GM21576 (cell line): ENCODE results near the gene TMEM208.
A peak's percentile ranks its signal among the peaks of the same experiment; 100 is the strongest.

Experiments used
- ATAC-seq: cut with Tn5 transposase; IDR thresholded peaks from one replicate; pipeline ENCODE4 v1.9.1; 2021; ENCODE audit warnings: mild to moderate bottlenecking, moderate library complexity; ENCODE audit not compliant: unreplicated experiment

The TMEM208 gene

DNA sequence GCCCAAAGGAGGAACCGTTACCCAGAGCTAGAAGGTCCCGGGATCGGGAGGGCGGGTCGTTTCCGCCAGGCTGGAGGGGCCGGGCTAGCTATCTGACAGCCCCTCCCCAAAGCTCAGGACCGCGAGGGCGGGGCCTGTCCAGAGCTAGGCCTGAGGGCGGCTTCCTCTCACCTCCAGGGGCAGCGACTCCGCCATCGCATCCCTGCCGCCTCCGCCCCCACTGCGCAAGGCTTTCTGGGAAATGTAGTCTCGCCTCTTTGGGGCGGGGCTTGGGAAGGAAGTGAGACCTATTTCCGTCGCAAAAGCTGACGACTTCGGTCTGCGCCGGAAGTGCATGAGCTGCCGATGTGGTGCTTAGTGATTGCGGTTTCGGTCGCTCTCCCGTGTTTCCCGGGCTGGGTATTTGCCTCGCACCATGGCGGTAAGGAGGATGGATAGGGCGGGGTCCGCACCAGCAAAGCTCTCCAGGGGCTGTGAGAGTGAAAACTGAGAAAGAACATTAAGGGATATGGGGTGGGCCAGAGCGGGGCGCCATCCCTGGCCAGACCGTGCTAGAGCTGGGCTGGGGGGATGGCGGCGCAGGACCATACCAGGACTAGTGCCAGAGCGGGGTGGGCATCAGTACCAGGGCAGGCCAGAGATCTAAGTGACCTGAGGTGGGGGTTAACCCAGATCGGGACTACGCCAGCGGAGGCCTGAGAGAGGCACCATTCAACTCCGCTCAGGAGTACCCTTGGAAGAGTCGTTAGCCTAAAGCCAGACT is at the start of gene TMEM208:
Gene TMEM208, plus strand, starts transcription at position 327 of the 763 bp plus-strand sequence. Its CDS starts 89 bp downstream, at position 416.
- peak; percentile 88 for ATAC-seq

DNA sequence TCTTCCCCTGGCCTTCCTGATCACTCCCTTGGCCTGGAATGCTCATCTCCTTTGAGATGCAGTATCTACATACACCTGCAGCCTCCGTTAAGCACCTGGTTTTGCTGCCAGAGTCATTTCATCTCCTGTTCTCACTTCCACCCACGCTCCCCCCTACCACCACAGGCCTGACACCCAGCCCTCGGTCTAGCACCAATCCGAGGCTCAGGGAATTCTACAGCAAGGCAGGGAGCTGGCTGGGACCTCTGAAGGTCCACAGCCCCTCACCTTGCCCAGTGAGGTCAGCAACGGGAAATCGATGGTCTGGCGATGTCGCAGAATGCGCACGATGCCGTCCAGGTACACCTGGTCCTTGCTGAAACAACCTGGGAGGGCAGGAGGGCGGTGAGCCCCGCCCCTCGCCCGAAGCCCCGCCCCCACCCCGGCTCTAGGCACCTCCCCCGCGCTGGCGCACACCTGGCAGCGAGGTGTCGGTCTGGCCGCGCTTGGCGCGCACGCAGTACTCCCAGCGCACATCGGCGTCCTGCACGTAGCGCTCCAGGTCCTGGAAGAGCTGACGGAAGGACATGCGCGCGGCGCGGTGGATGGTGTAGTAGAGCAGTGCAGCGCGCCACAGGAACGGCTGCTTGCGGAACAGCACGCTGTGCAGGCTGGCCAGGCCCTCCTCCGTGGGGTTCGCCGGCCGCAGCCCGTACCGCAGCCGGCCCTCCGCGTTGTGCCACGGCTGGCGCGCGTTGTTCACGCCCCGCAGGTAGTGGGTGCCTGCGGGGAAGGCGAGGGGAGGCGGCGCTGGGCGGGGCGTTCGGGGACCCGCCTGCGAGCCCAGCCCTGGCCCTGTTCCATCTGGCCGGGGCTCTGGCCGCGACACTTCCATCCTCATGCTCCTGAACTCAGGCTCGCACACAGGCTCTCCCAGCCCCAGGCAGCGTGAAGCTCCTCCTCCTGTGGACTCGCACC is 48.9 kb upstream of the TMEM208 start:
- ATAC-seq = no peak

DNA sequence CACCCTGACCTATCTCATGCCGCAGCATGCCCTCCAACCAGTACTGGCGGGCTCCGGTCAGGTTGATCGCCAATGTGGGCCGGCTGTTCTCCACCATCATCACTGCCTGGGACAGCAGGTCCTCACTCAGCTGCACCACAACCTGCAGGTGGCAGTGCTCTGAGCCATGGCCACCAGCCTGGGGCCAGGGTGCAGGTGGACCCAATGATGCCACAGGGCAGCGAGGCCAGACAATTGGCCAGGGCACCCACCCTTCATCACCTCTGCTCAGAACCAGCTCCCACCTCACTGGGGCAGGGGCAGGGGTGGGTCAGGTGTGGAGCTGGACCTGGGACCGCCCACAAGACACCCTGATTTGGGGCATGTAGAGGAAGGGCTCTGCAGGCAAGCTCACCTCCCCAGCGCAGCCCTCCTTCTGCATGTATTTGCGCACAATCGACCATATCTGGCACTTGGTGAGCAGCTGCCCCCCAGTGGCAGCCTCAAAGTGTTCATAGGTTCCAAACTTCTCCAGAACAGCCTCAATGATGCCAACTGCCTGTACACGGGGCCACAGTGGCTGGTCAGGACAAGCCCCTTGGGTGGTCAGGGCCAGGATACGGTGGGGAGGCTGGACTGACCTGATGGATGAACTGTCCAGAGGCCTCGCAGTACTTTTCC is 47.4 kb upstream of the TMEM208 start:
- no peak for ATAC-seq

DNA sequence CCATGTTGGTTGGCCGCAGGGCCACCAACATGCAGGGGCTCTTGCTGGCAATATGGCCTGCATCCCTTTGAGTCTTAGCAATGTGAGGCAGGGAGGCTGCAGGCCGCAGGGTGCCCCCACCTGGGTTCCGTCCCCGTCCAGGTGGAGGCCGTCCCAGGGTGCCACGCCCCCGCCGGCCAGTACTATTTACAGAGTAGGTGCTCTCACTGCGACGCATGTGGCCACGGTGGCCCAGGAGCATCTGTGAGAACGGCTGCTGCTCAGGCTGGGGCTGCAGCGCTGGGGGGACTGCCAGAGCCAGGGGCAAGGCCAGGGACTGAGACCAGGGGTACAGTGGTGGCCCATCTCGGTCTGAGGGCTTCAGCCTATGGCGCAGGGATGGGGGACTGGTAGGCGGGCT is 46.8 kb upstream of the TMEM208 start:
- ATAC-seq = no peak

DNA sequence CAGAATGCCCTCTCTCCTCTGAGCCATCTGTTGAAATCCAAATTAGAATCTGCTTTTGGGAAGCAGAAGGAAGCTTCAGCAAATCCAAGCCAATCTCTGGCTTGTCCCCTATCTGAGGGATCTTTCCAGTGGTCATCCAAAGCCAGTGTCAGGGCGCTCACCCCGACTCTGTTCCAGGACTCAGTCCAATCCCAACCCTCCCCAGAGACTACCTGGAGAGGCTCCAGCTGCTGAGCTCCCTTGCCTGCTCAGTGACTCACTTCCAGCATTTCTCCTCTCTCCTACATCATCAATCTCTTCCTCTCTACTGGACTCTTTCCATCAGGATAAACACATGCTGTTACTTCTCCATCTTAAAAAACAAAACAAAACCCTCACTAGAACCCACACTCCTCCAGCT is 45.6 kb upstream of the TMEM208 start:
- no peak for ATAC-seq

DNA sequence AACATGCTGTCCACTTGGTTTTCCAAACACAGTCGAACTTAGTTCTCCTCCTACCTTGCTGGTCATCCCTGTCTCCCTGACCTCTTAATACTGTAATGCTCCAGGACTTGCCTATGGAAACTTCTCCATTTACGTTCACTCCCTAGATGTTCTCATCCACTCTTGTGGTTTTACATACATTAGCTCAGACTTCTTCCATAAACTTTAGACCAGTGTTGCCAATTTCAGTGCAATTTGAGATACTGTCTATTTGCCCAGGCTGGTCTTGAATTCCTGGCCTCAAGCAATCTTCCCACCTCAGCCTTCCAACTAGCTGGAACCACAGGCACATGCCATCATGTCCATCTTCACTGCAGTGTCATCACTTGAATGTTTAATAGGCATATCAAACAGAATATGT is 44.6 kb upstream of the TMEM208 start:
- ATAC-seq = no peak

DNA sequence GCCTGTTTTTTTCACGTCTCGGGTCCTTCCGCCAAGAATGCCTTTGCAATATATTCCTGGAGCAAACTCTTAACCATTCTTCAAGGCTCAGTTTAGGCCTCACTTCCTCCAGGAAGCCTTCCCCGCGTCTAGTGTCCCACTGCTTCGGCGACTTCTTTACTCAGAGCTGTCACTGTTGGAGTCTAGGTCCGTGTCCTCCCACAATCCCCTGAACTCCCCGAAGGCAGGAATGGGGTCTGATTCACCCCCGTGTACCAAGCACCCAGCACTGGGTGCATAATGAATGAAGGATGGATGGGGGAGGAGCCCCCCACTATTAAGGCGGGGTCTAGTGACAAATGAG is 43.7 kb upstream of the TMEM208 start:
- ATAC-seq = peak; percentile 1

DNA sequence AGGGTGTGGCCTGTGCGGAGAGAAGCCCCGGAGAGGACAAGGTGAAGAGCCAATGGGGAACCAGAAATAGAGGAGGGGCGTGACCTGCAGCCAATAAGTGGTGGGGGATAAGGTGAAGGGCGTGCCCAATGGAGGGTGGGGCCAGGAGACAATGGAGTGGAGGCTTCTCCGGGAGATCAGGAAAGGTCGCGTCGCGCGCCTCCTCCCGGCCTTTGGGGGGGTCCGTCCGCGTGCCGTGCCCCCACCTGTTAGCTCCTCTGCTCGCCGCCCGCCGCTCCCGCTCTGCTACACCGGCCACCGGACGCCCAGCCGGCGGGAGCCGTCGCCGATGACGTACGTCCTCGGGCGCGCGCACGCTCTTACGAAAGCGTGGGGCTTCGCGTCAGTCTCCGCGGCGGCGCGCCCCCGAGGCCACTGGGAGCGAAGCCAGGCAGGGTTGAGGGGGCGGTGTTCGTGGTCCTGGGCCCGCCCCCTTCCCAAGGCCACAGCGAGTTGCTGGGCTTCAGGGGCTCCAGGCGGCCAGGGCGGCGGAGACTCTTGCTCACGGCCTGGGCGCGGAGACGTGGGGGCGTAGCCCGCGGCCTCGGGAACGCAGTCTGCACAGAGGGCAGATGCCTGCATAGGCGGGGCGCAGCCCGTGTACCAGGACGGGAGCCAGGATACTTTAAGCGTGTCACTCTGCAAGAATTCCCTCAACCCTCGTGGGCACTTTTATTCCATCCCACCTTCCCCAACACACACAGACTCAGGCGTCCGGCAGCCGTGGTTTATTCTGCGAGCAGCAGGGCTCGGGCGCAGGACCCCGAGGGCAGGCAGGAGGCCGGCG is 43.1 kb upstream of the TMEM208 start, which contains the start of gene MATCAP1:
Gene MATCAP1, minus strand, starts transcription at position 337 of the 826 bp plus-strand sequence. CDS start 3,353 bp downstream, outside the sequence.
- peak; percentile 92 for ATAC-seq

DNA sequence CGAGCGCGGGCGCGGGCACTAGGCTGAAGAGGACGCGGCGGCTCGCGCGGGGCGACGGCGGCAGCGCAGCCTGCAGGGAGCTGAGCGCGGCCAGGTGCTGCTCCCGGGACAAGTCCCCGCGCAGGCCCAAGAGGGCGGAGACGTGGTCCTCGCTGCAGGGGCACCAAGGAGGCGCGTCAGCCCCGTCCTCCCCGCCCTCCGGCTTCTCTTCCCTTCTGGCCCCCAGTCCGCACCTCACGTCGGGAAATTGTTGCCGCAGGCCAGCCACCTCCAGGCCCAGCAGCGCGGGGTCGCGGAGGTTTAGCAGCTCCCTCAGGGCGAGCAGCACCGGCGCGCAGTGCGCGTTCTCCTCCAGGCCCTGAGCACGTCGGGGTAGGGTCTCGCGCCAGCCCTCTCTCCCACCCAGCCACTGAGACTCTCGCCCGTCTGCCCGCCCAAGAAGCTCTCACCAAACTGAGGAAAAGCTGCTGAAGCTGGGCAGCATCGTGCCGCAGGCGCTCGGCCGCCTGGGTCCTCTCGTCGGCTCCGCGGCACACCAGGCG is 42.4 kb upstream of the TMEM208 start:
- no peak for ATAC-seq

DNA sequence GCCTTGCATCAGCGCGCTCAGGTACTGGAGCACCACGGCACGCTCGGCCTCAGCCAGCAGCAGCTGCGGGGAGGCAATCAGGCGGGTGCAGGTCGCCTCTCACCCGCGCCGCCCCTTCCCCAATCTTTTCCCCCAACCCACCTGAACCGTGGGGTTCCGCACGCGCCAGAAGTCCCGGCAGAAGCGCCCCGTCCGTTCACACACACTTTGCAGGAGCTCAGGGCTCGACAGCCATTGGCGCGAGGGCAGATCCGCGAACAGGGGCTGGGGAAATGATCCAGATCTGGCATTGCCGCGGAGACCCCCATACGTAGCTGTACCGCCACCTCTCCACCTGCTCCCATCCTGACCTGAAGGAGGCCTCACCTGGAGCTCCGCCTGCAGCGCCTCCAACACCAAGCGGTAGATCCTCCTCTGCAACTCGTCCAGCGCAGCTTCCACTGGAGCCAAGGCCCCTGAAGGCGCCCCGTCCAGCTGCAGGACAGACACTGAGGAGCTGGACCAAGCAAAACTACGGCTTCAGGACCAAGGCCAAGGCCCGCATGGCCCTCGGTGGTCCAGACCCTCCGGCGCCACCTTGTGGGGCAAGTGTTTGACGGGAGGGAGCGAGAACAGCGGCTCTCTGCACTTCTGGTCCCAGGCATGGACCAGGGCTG is 41.8 kb upstream of the TMEM208 start:
- no peak for ATAC-seq

DNA sequence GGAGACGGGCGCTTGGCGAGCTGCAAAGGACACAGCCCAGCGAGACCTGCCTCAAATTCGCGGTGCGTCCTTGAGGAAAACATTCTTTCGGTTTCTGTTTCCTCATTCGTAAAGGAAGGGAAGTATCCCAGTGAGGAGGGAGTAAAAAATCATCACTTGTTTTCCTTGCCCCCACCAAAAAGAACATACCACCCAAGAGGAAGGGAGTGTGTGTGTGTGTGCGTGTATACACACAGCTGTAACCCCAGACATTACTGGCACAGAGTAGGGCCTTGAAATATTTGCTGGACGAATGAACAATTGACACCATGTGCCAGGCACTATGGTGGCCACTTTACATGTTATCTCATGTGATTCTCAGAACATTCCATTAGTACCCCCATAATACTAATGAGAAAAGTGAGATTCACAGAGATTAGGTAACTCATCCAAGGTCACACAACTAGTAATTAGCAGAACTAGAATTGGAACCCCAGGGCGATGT is 41.2 kb upstream of the TMEM208 start:
- no peak for ATAC-seq

DNA sequence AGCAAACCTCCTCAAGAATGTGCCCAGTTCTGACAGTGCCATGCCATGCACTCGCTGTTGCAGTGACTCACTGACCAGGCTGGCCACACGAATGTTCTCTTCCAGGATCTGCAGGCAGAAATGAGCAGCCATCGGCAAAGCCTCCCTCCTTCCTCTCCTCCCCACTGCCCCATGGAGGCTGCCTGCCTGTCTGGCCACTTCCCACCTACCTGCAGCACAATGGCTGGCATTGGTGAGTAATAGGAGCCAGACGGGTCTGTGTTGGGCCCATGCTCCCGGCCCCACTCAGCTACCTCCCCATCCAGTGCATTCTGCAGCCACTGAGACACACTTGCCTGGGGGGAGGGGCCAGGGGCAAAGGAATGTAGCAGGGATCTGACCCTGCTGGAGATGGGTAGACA is 40.4 kb upstream of the TMEM208 start:
- ATAC-seq = no peak

DNA sequence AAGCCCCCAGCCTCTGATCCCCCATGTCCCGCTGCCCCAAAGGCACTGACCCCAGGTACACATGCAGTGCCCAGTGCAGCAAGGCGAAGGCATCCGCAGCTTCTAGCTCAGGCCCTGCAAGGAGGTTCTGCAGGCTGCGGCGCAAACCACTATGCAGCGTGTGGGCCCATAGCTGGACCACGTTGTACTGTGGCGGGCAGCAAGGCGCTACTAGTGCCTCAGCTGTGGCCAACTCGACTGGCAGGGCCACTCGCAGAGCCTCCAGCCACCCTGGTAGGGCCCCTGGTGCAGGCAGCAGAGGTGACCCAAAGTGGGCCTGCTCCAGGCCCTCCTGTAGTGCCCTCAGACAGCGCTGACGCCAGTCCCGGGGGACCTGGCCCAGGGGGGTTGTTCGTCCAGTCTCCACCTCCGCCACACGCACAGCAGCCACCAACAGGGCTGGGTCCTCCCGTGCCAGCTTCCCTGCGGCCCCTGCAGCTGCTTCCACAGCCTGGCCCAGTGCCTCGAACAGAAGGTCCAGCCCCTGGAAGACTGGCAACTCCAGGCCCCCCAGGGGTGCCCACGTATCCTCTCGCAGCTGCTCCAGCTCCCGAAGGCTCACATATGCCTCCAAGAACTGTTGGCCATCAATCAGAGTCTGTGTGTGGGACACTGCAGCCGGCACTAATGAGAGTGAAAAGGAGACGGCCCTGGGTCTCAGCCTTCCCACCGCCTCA is 39.6 kb upstream of the TMEM208 start:
- no peak for ATAC-seq

DNA sequence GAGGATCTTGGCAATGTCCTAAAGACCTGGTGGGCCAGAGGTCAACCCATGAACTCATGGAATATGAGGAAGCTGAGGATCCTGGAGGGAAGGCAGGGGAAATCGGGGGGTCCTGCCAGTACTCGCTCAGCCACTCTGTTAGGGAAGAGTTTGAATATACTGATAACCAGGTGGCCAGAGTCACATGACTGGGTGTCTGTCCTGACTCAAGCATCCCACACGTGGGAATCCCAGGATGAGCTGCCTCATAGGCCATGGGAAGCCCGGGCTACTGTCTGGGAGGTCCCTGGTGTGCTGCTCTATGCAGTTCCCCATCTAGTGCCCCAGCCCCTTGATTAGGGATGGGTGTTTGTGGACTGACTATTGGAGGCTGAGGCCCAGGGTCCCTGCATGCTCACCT is 38.6 kb upstream of the TMEM208 start:
- no peak for ATAC-seq

DNA sequence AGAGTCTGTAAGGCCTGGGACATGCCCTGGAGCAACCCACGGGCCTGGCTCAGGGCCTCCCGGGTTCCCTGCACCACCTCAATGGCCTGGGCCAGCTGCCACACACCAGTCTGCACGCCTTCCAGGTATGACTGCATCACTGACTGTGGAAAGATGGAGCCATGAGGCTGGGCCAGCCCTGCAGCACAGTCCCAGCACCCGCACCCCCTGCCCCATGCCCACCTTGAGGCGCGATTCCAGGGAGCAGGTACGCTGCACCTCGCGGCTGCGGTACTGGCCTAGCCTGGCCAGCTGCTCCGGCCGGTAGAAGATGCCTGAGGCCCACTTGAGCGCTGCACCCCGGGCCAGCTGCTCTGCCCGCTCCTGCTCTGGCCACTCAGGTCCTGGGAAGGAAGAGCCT is 38.1 kb upstream of the TMEM208 start:
- no peak for ATAC-seq

DNA sequence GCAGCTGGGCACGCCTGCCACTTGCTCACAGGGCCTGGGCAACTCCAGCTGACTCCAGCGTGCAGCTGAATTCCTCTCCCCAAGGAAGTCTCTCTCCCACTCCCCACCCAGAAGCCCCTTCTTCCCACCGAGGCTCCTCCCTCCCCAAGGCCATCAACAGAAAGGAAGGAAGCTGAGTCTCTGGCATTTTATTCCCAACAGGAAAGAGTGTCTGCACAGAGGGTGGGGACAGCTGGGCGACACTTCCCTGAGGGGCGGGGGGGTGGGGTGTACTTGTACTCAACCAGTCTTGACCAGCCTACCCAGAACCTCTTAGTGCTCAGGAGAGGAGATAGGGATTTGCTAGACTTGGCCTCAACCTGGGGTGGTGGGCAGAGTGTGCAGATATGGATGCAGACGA is 36.9 kb upstream of the TMEM208 start, which contains the start of gene EXOC3L1:
Gene EXOC3L1, minus strand, starts transcription at position 96 of the 400 bp plus-strand sequence. CDS start 460 bp downstream, outside the sequence.
- ATAC-seq = no peak

DNA sequence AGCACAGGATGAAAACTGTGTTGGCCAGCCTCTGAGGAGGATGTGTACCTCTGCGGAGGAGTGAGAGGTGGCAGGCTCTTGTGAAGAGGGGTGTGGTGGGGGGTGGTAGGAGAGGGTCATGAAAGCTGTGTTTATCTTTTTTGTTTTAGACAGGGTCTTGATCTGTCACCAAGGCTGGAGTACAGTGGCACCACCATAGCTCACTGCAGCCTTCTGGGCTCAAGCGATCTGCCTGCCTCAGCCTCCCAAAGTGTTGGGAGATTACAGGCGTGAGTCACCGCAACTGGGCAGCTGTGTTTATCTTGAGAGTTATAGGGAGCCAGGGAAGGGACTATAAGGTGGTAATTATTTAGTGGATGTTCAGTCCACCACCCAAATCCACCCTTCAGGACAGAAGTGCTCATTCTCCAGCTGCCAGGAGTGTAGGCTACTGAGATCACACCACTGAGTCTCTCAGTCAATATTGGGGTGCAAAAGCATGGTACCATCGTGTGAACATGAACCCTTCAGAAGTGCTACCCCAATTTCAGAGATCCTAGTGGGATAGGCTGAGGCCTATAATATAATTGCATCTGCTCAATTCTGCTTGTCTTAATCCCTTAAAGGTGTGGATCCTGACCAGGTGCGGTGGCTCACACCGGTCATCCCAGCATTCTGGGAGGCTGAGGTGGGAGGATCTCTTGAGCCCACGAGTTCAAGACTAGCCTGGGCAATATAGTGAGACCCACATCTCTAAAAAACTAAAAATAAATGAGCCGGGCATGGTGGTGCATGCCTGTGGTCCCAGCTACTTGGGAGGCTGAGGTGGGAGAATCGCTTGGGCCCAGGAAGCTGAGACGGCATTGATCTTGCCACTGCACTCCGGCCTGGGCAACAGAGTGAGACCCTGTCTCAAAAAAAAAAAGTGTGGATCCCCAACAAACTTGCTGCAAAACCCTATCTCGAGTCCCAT is 36.2 kb upstream of the TMEM208 start:
- no peak for ATAC-seq
